MM.1S (cell line): ENCODE data around the gene MAP3K19.

Source experiments
- DNase-seq: peaks from one replicate; pipeline ENCODE4 v3.0.0-alpha.2; 2015
- H2AFZ ChIP-seq: fragments of 300-600 bp; sonication (generic); 2 replicates; pipeline ENCODE4 v1.6.0; 2016; ENCODE audit warnings: antibody characterized with exemption, low read length
- H3F3A ChIP-seq: fragments of 300-600 bp; sonication (generic); 2 replicates; pipeline ENCODE4 v1.6.1; 2016; ENCODE audit warnings: mild to moderate bottlenecking, antibody characterized with exemption, low read length, moderate library complexity, mixed read lengths; ENCODE audit not compliant: insufficient read depth
- H3K27ac ChIP-seq: fragments of 300-600 bp; sonication (generic); 2 replicates; pipeline ENCODE4 v1.5.1; 2016; ENCODE audit warnings: mild to moderate bottlenecking, low read length
- H3K27me3 ChIP-seq: fragments of 300-600 bp; sonication (generic); replicated peaks from 2 replicates; pipeline ENCODE4 v1.6.0; 2016; ENCODE audit warnings: low read length; ENCODE audit not compliant: insufficient read depth
- H3K36me3 ChIP-seq: fragments of 300-600 bp; sonication (generic); replicated peaks from 2 replicates; pipeline ENCODE4 v1.6.1; 2016; ENCODE audit warnings: mild to moderate bottlenecking, low read length, mixed read lengths; ENCODE audit not compliant: insufficient read depth
- H3K4me1 ChIP-seq: fragments of 300-600 bp; sonication (generic); 2 replicates; pipeline ENCODE4 v1.6.1; 2016; ENCODE audit warnings: low read length, mixed read lengths
- H3K4me2 ChIP-seq: fragments of 300-600 bp; sonication (generic); 2 replicates; pipeline ENCODE4 v1.6.0; 2016; ENCODE audit warnings: low read depth, low read length
- H3K4me3 ChIP-seq: fragments of 300-600 bp; sonication (generic); 2 replicates; pipeline ENCODE4 v1.5.1; 2016; ENCODE audit warnings: low read length, mixed read lengths
- H3K79me2 ChIP-seq: fragments of 300-600 bp; sonication (generic); 2 replicates; pipeline ENCODE4 v1.6.1; 2016; ENCODE audit warnings: mixed run types, low read length, mixed read lengths
- H3K9ac ChIP-seq: fragments of 300-600 bp; sonication (generic); 2 replicates; pipeline ENCODE4 v1.6.1; 2016; ENCODE audit warnings: low read length, mixed read lengths
- H3K9me2 ChIP-seq: fragments of 300-600 bp; sonication (generic); replicated peaks from 2 replicates; pipeline ENCODE4 v1.6.1; 2016; ENCODE audit warnings: mild to moderate bottlenecking, low read length, mixed read lengths; ENCODE audit not compliant: insufficient read depth
- H3K9me3 ChIP-seq: fragments of 300-600 bp; sonication (generic); replicated peaks from 2 replicates; pipeline ENCODE4 v1.6.1; 2016; ENCODE audit warnings: mild to moderate bottlenecking, low read length, mixed read lengths; ENCODE audit not compliant: insufficient read depth
- H4K20me1 ChIP-seq: fragments of 300-600 bp; sonication (generic); 2 replicates; pipeline ENCODE4 v1.6.1; 2016; ENCODE audit warnings: mild to moderate bottlenecking, low read length, moderate library complexity, mixed read lengths; ENCODE audit not compliant: insufficient read depth
- CTCF ChIP-seq: fragments of 300-600 bp; sonication (generic); IDR thresholded peaks from 2 replicates; pipeline ENCODE4 v1.5.1; 2016; ENCODE audit warnings: antibody characterized with exemption, low read length, mixed read lengths
- EZH2 ChIP-seq: fragments of 300-600 bp; sonication (generic); optimal IDR thresholded peaks from 2 replicates; pipeline ENCODE3; 2017; ENCODE audit warnings: low read depth, mild to moderate bottlenecking, antibody characterized with exemption, low read length, mixed read lengths
- EZH2phosphoT487 ChIP-seq: fragments of 300-600 bp; sonication (generic); IDR thresholded peaks from 2 replicates; pipeline ENCODE4 v1.6.1; 2018; ENCODE audit warnings: antibody characterized with exemption, low read length

Gene MAP3K19

GRCh38 chr2:135076556-135076955 lies 29.3 kb upstream of the MAP3K19 start:
- no peak overlapping the region for H3K4me3 ChIP-seq
- H3K9me2 ChIP-seq: no peaks in the 10 kb centered on the region
- H3K9ac ChIP-seq: no peak overlapping the region
- H2AFZ ChIP-seq: no peak overlapping the region
- no peak for DNase-seq
- peaks cover 35% of the 10 kb centered on the region for H3K79me2 ChIP-seq
- H3K27ac ChIP-seq: no peak overlapping the region
- H4K20me1 ChIP-seq: no peaks in the 10 kb centered on the region
- no peak overlapping the region for H3K4me2 ChIP-seq
- H3K27me3 ChIP-seq: no peaks in the 10 kb centered on the region
- H3K9me3 ChIP-seq: no peaks in the 10 kb centered on the region
- TF ChIP-seq EZH2phosphoT487 (no peak), EZH2 (no peak), CTCF (no peak)
- no peaks in the 10 kb centered on the region for H3K4me1 ChIP-seq
- H3F3A ChIP-seq: no peaks in the 10 kb centered on the region
- H3K36me3 ChIP-seq: no peaks in the 10 kb centered on the region

GRCh38 chr2:135074216-135074615 lies 27.0 kb upstream of the MAP3K19 start:
- Histone ChIP-seq H3K27me3 (no peaks in the 10 kb centered on the region), H3F3A (no peaks in the 10 kb centered on the region; the same call in 1 of the 2 replicates), H3K36me3 (0 out of 2 replicates have a peak, but pooled peaks cover 4% of the 10 kb centered on the region), H3K27ac (no peak overlapping the region), H3K4me2 (no peak overlapping the region), H2AFZ (no peak overlapping the region), H4K20me1 (no peaks in the 10 kb centered on the region), H3K9ac (no peak overlapping the region), H3K79me2 (peaks cover 38% of the 10 kb centered on the region), H3K4me3 (no peak overlapping the region), H3K9me3 (no peaks in the 10 kb centered on the region), H3K9me2 (no peaks in the 10 kb centered on the region), H3K4me1 (no peaks in the 10 kb centered on the region)
- TF ChIP-seq EZH2 (no peak), CTCF (no peak), EZH2phosphoT487 (no peak)
- DNase-seq: no peak

- Histone ChIP-seq H3K36me3 (0 out of 2 replicates have a peak, but pooled peaks cover 4% of the 10 kb centered on the region), H3K9ac (no peak overlapping the region), H3K9me3 (no peaks in the 10 kb centered on the region), H3K79me2 (peaks cover 49% of the 10 kb centered on the region), H3K27me3 (no peaks in the 10 kb centered on the region), H3F3A (no peaks in the 10 kb centered on the region; the same call in 1 of the 2 replicates), H3K9me2 (no peaks in the 10 kb centered on the region), H3K27ac (no peak overlapping the region), H3K4me3 (no peak overlapping the region), H4K20me1 (no peaks in the 10 kb centered on the region), H2AFZ (no peak overlapping the region), H3K4me1 (no peaks in the 10 kb centered on the region), H3K4me2 (no peak overlapping the region)
- TF ChIP-seq EZH2phosphoT487 (no peak), CTCF (no peak), EZH2 (no peak)
- no peak for DNase-seq
Measured at GRCh38 chr2:135072125-135072997, 25.1 kb upstream of the MAP3K19 start.
